GM12878 (cell line): ENCODE data around the gene IL18RAP. TPM values are rescaled to one million over a fixed set of nuclear protein-coding genes. Genes with fewer than 3 reads are reported as not detected.

Experiments
- ATAC-seq: fragments of 200-7000 bp; cut with Tn5 transposase; 3 replicates; pipeline ENCODE4 v1.9.1; 2020; ENCODE audit warnings: mild to moderate bottlenecking, moderate library complexity
- BruUV-seq: library from RNA; stranded (reverse); fragments of 400-500 nt; replicated peaks from 2 replicates; lab custom pipeline; 2021; lab: Mats Ljungman, UMichigan
- CTCF ChIA-PET: fragments of 300-600 bp; sonication (Branson Sonifier 250); formaldehyde crosslinking; extraction: SDS; loops from one replicate; lab custom pipeline; 2021; ENCODE audit warnings: inconsistent platforms; lab: Yijun Ruan, JAX
- POLR2A ChIA-PET: fragments of 350-600 bp; formaldehyde crosslinking; extraction: SDS; loops from one replicate; lab custom pipeline; 2021; ENCODE audit warnings: inconsistent platforms; lab: Charles Lee
- RAD21 ChIA-PET: fragments of 300-600 bp; sonication (Branson Sonifier 250); formaldehyde crosslinking; loops from one replicate; lab custom pipeline; 2023; ENCODE audit warnings: antibody characterized with exemption; ENCODE audit not compliant: unreplicated experiment; lab: Charles Lee
- SMC1A ChIA-PET: fragments of 300-600 bp; sonication (Branson Sonifier 250); formaldehyde crosslinking; loops from one replicate; lab custom pipeline; 2023; ENCODE audit not compliant: unreplicated experiment, uncharacterized antibody; lab: Charles Lee
- DNase-seq: peaks from one replicate; pipeline ENCODE4 v3.0.0-alpha.2; 2011; ENCODE audit warnings: low read depth, low spot score
- FAIRE-seq: peaks from 3 replicates; lab custom pipeline; 2011; peaks lifted over from hg19 to GRCh38; lab: Jason Lieb, UNC
- H2AFZ ChIP-seq: 2 replicates; pipeline ENCODE4 v1.6.0; 2011; ENCODE audit warnings: low read depth, low read length, control low read depth; ENCODE audit not compliant: control insufficient read depth
- H3K27ac ChIP-seq: 2 replicates; pipeline ENCODE4 v1.5.1; 2011; ENCODE audit warnings: control low read depth; ENCODE audit not compliant: control insufficient read depth, insufficient read depth
- H3K27me3 ChIP-seq, 2 experiments: replicated peaks in 1 of 2; 2 replicates each; pipeline versions ENCODE4 v1.6.0 to v1.6.1; 2011; ENCODE audit warnings: low read length in 1 of 2; ENCODE audit not compliant: control insufficient read depth in 2 of 2, insufficient read depth in 2 of 2
- H3K36me3 ChIP-seq, 2 experiments: 2 replicates each; pipeline ENCODE4 v1.5.1; 2011; ENCODE audit warnings: low read length in 1 of 2; ENCODE audit not compliant: control insufficient read depth in 2 of 2, insufficient read depth in 2 of 2
- H3K4me1 ChIP-seq: 2 replicates; pipeline ENCODE4 v1.6.1; 2011; ENCODE audit warnings: mild to moderate bottlenecking, low read length, moderate library complexity, mixed read lengths; ENCODE audit not compliant: control insufficient read depth, insufficient read depth
- H3K4me2 ChIP-seq: 2 replicates; pipeline ENCODE4 v1.6.0; 2011; ENCODE audit warnings: control low read depth; ENCODE audit not compliant: control insufficient read depth, insufficient read depth
- H3K4me3 ChIP-seq: fragments of 200-600 bp; sonication (generic); 2 replicates; pipeline ENCODE4 v1.5.1; 2016
- H3K79me2 ChIP-seq: 2 replicates; pipeline ENCODE4 v1.6.0; 2011; ENCODE audit warnings: low read length; ENCODE audit not compliant: control insufficient read depth, insufficient read depth
- H3K9ac ChIP-seq: 2 replicates; pipeline ENCODE4 v1.8.0; 2011; ENCODE audit warnings: low read length, control low read depth, mixed read lengths; ENCODE audit not compliant: control insufficient read depth, insufficient read depth
- H3K9me3 ChIP-seq: replicated peaks from 3 replicates; pipeline ENCODE4 v1.5.1; 2011; ENCODE audit warnings: mild to moderate bottlenecking, low read length; ENCODE audit not compliant: control insufficient read depth, insufficient read depth
- H4K20me1 ChIP-seq: 2 replicates; pipeline ENCODE4 v1.6.0; 2011; ENCODE audit not compliant: control insufficient read depth, insufficient read depth
- ASH2L ChIP-seq: fragments of 300-600, 200-600 bp; sonication (generic); IDR thresholded peaks from 2 replicates; pipeline ENCODE4 v1.6.1; 2017; ENCODE audit warnings: low read depth, mild to moderate bottlenecking, borderline replicate concordance
- BCLAF1 ChIP-seq: fragments of 450-650 bp; IDR thresholded peaks from 2 replicates; pipeline ENCODE4 v1.6.1; 2017; ENCODE audit warnings: antibody characterized with exemption, mild to moderate bottlenecking, moderate library complexity
- CBX3 ChIP-seq: fragments of 200-600 bp; sonication (generic); IDR thresholded peaks from 2 replicates; pipeline ENCODE4 v1.6.1; 2016; ENCODE audit warnings: low read depth, borderline replicate concordance
- CUX1 ChIP-seq: IDR thresholded peaks from 2 replicates; pipeline ENCODE4 v1.6.1; 2012; ENCODE audit warnings: improper control_type of control experiment, low read depth, low read length; ENCODE audit not compliant: insufficient replicate concordance
- NFIC ChIP-seq: IDR thresholded peaks from 2 replicates; pipeline ENCODE4 v1.6.1; 2012; ENCODE audit warnings: low read depth, mild to moderate bottlenecking, inconsistent platforms, low read length, moderate library complexity
- PAX8 ChIP-seq: fragments of 450-650 bp; IDR thresholded peaks from 2 replicates; pipeline ENCODE4 v1.6.1; 2017; ENCODE audit warnings: mild to moderate bottlenecking, moderate library complexity
- POU2F2 ChIP-seq: IDR thresholded peaks from 3 replicates; pipeline ENCODE4 v1.6.1; 2011; ENCODE audit warnings: low read depth, mild to moderate bottlenecking, low read length, borderline replicate concordance
- RELA ChIP-seq: fragments of 450-650 bp; IDR thresholded peaks from 2 replicates; pipeline ENCODE4 v1.8.0; 2014; ENCODE audit warnings: borderline replicate concordance; ENCODE audit not compliant: partially characterized antibody
- SKIL ChIP-seq: fragments of 450-650 bp; IDR thresholded peaks from 2 replicates; pipeline ENCODE4 v1.6.1; 2017; ENCODE audit warnings: mild to moderate bottlenecking, low read depth, inconsistent platforms; ENCODE audit not compliant: poor library complexity, severe bottlenecking
- ZSCAN29 ChIP-seq: fragments of 450-650 bp; IDR thresholded peaks from 2 replicates; pipeline ENCODE4 v1.6.1; 2017; ENCODE audit warnings: mild to moderate bottlenecking, moderate library complexity
- ZZZ3 ChIP-seq: IDR thresholded peaks from 2 replicates; pipeline ENCODE4 v1.6.1; 2011; ENCODE audit warnings: low read depth; ENCODE audit not compliant: control insufficient read depth, insufficient read length
- WGBS: methylation state at CpG from one replicate; pipeline ENCODE4 v1.1.6; 2016; ENCODE audit warnings: low lambda C conversion rate; ENCODE audit not compliant: insufficient replicate concordance, insufficient coverage; ENCODE audit errors: missing lambda C conversion rate; 5-methylcytosine and 5-hydroxymethylcytosine counted together
- in situ Hi-C: fragments of 300-500 bp; cut with MboI; formaldehyde crosslinking; loops from 9 replicates; pipeline ENCODE4 v1.14.3; 2018; ENCODE audit warnings: mixed read lengths
- intact Hi-C: fragments of 100-400 bp; cut with micrococcal nuclease; formaldehyde crosslinking; loops from one replicate; pipeline ENCODE4 v1.14.2; 2022; ENCODE audit not compliant: unreplicated experiment
- polyA plus RNA-seq, 11 experiments: library from polyadenylated mRNA; depleted of rRNA in 4 of 11; unstranded in 6 of 11; stranded (reverse) in 5 of 11; fragments of >200 nt; fragmentation: Nextera tagmentation in 4 of 11; fragmentation: Illumina TruSeq in 1 of 11; extraction: Ambion mirVana in 4 of 11; extraction: Trizol in 1 of 11; gene quantifications; 1 replicate in 1 of 11; 2 replicates in 10 of 11; pipeline versions ENCODE4 v1.2.1 to v1.2.3, GENCODE V29; 2011 to 2016; ENCODE audit warnings: inconsistent platforms in 2 of 11, missing spikeins in 2 of 11, low read depth in 1 of 11
- total RNA-seq, 4 experiments: library from RNA; depleted of rRNA in 3 of 4; stranded (reverse); fragments of >200 nt in 3 of 4; fragmentation: Illumina TruSeq in 1 of 4; extraction: Trizol in 1 of 4; gene quantifications; 2 replicates each; pipeline versions ENCODE4 v1.2.1 to v1.2.3, GENCODE V29; 2013 to 2021

The IL18RAP gene
- total and polyA plus RNA-seq, 10 of the 15 experiments (the other 5 are each of a cell fraction or from before 2014, with no cell fraction given), result 0.37 to 1.6 (median 0.75) TPM; not detected in 1

GRCh38 chr2:102420290-102420689 is 2.7 kb upstream of the IL18RAP start:
- intact Hi-C loops (no loop called here), in situ Hi-C loops (loop anchor here (5.0 kb wide), 1 partner anchor 53 kb away; no protein-coding TSS in a partner anchor)
- Histone ChIP-seq H3K27ac (no peak overlapping the region), H3K4me3 (no peak overlapping the region), H3K4me2 (no peak overlapping the region), H3K36me3 (no peaks in the 10 kb centered on the region), H3K9ac (no peak overlapping the region), H3K9me3 (no peaks in the 10 kb centered on the region), H3K4me1 (peaks cover 36% of the 10 kb centered on the region), H3K79me2 (no peaks in the 10 kb centered on the region), H2AFZ (no peak overlapping the region), H3K27me3 (no peaks in the 10 kb centered on the region), H4K20me1 (no peaks in the 10 kb centered on the region)
- ATAC-seq (no peak), DNase-seq (no peak), FAIRE-seq (no peak)
- RAD21 ChIA-PET, result no interaction called here
- 33% methylated on average over 4 of the region's 4 CpGs for WGBS
- CTCF ChIA-PET, result interaction anchor here (0.8 to 1.7 kb wide), 2 partner anchors 17 to 45 kb away, joined by 3 to 4 read pairs; no protein-coding TSS in a partner anchor
- POLR2A ChIA-PET, result no interaction called here
- SMC1A ChIA-PET, result interaction anchor here (1.0 to 3.1 kb wide), 5 partner anchors 8 to 62 kb away, joined by 3 to 19 read pairs (median 3); no protein-coding TSS in a partner anchor
- BruUV-seq, result no TSS peak
- TF ChIP-seq SKIL (no peak), BCLAF1 (no peak), NFIC (no peak), PAX8 (no peak), ASH2L (no peak), CUX1 (no peak), ZSCAN29 (no peak), ZZZ3 (no peak), POU2F2 (no peak), CBX3 (no peak), RELA (no peak)
